Dedifferentiated amniotic fluid mesenchymal stem cell (primary cell): ENCODE measurements around the gene TSPAN4.
A peak's percentile ranks its signal among the peaks of the same experiment; 100 is the strongest.

Experiments used
- DNase-seq: peaks from one replicate; pipeline ENCODE4 v3.0.0-alpha.2; 2016; ENCODE audit errors: extremely low spot score

The TSPAN4 gene

GRCh38 chr11:804599-804964 lies 38.1 kb upstream of the TSPAN4 start:
- no peak for DNase-seq

GRCh38 chr11:808427-809286 lies 34.0 kb upstream of the TSPAN4 start:
- DNase-seq = no peak

- peak; percentile 95 for DNase-seq
Measured at GRCh38 chr11:809287-810039, 33.2 kb upstream of the TSPAN4 start, which contains the start of gene RPLP2. TSS of gene RPLP2 (plus strand) at chr11:809967. CDS start at chr11:810235, 268 bp downstream.

GRCh38 chr11:810040-810567 lies 32.5 kb upstream of the TSPAN4 start:
- no peak for DNase-seq

GRCh38 chr11:811446-812245 lies 31.0 kb upstream of the TSPAN4 start:
- DNase-seq = no peak

- no peak for DNase-seq
Measured at GRCh38 chr11:812390-812789, 30.3 kb upstream of the TSPAN4 start.

GRCh38 chr11:813072-813455 lies 29.6 kb upstream of the TSPAN4 start:
- no peak for DNase-seq

GRCh38 chr11:813456-814096 lies 29.1 kb upstream of the TSPAN4 start:
- DNase-seq = no peak

GRCh38 chr11:815675-816432 lies 26.8 kb upstream of the TSPAN4 start:
- no peak for DNase-seq

GRCh38 chr11:816433-816779 lies 26.2 kb upstream of the TSPAN4 start:
- no peak for DNase-seq

GRCh38 chr11:818396-819128 lies 24.1 kb upstream of the TSPAN4 start, which contains the start of gene PNPLA2:
TSS of gene PNPLA2 (plus strand) at chr11:818914. CDS start at chr11:819719, 805 bp downstream.
- DNase-seq = no peak

- peak; percentile 75 for DNase-seq
Measured at GRCh38 chr11:819129-819931, 23.3 kb upstream of the TSPAN4 start.

- peak; percentile 19 for DNase-seq
Measured at GRCh38 chr11:819943-820649, 22.6 kb upstream of the TSPAN4 start.

- peak; percentile 50 for DNase-seq
Measured at GRCh38 chr11:820655-821511, 21.8 kb upstream of the TSPAN4 start.

- no peak for DNase-seq
Measured at GRCh38 chr11:821512-822371, 20.9 kb upstream of the TSPAN4 start.

- no peak for DNase-seq
Measured at GRCh38 chr11:823441-824291, 19.0 kb upstream of the TSPAN4 start.
